H9 (cell line): ENCODE results near the gene PAQR3. TPM values are rescaled to one million over a fixed set of nuclear protein-coding genes. Genes with fewer than 3 reads are reported as not detected.
"Not testable (repeated sequence)": the region's sequence is repeated elsewhere in the genome, so short reads cannot be mapped to it uniquely, and the experiment has no call there.

Experiments used
- DNase-seq: peaks from one replicate; pipeline ENCODE4 v3.0.0-alpha.2; 2017
- H2AFZ ChIP-seq: one replicate; pipeline ENCODE4 v1.6.1; 2013; ENCODE audit warnings: mild to moderate bottlenecking, low read length, control low read depth, moderate library complexity
- H2AK5ac ChIP-seq: 2 replicates; pipeline ENCODE4 v1.6.1; 2013; ENCODE audit warnings: low read length, control low read depth, mixed read lengths; ENCODE audit not compliant: insufficient read length
- H2BK120ac ChIP-seq: one replicate; pipeline ENCODE4 v1.6.1; 2013; ENCODE audit warnings: low read depth, mild to moderate bottlenecking, low read length, control low read depth, inconsistent platforms; ENCODE audit not compliant: poor library complexity, severe bottlenecking
- H2BK12ac ChIP-seq: 2 replicates; pipeline ENCODE4 v1.6.1; 2013; ENCODE audit warnings: low read length, control low read depth, mixed read lengths, low read depth; ENCODE audit not compliant: insufficient read length
- H2BK15ac ChIP-seq: 2 replicates; pipeline ENCODE4 v1.6.1; 2013; ENCODE audit warnings: low read depth, low read length, control low read depth
- H2BK20ac ChIP-seq: one replicate; pipeline ENCODE4 v1.6.1; 2013; ENCODE audit warnings: low read depth, mild to moderate bottlenecking, low read length, control low read depth, inconsistent platforms; ENCODE audit not compliant: poor library complexity, severe bottlenecking
- H2BK5ac ChIP-seq: 2 replicates; pipeline ENCODE4 v1.6.1; 2013; ENCODE audit warnings: low read length, control low read depth, mixed read lengths; ENCODE audit not compliant: insufficient read length
- H3K14ac ChIP-seq: 2 replicates; pipeline ENCODE4 v1.6.1; 2013; ENCODE audit warnings: low read length, control low read depth; ENCODE audit not compliant: insufficient read depth
- H3K18ac ChIP-seq: 2 replicates; pipeline ENCODE4 v1.6.1; 2013; ENCODE audit warnings: low read depth, mild to moderate bottlenecking, mixed read lengths, low read length, control low read depth; ENCODE audit not compliant: insufficient read length
- H3K23ac ChIP-seq: 2 replicates; pipeline ENCODE4 v1.6.1; 2013; ENCODE audit warnings: low read length, control low read depth, mixed read lengths, low read depth; ENCODE audit not compliant: insufficient read length
- H3K23me2 ChIP-seq: 2 replicates; pipeline ENCODE4 v1.6.1; 2013; ENCODE audit warnings: low read depth, mild to moderate bottlenecking, mixed read lengths, low read length, control low read depth; ENCODE audit not compliant: insufficient read length, poor library complexity, severe bottlenecking
- H3K27ac ChIP-seq: 2 replicates; pipeline ENCODE4 v1.5.1; 2013; ENCODE audit warnings: low read length, control low read depth, mixed read lengths, low read depth; ENCODE audit not compliant: insufficient read length
- H3K27me3 ChIP-seq: 2 replicates; pipeline ENCODE4 v1.6.1; 2013; ENCODE audit warnings: low read length, control low read depth, inconsistent platforms; ENCODE audit not compliant: insufficient read depth
- H3K4ac ChIP-seq: 2 replicates; pipeline ENCODE4 v1.6.1; 2013; ENCODE audit warnings: low read depth, mild to moderate bottlenecking, control low read depth, inconsistent platforms, low read length, moderate library complexity
- H3K4me1 ChIP-seq: 2 replicates; pipeline ENCODE4 v1.6.1; 2013; ENCODE audit warnings: low read length, control low read depth, inconsistent platforms; ENCODE audit not compliant: insufficient read depth
- H3K4me2 ChIP-seq: 2 replicates; pipeline ENCODE4 v1.6.1; 2013; ENCODE audit warnings: low read length, control low read depth, mixed read lengths; ENCODE audit not compliant: insufficient read length, insufficient read depth
- H3K56ac ChIP-seq: 2 replicates; pipeline ENCODE4 v1.6.1; 2013; ENCODE audit warnings: low read depth, mild to moderate bottlenecking, mixed read lengths, low read length, control low read depth; ENCODE audit not compliant: insufficient read length
- H3K79me1 ChIP-seq: 2 replicates; pipeline ENCODE4 v1.6.1; 2013; ENCODE audit warnings: low read depth, mild to moderate bottlenecking, moderate library complexity, low read length, control low read depth, inconsistent platforms; ENCODE audit not compliant: insufficient read depth, poor library complexity, severe bottlenecking
- H3K79me2 ChIP-seq: 2 replicates; pipeline ENCODE4 v1.6.1; 2013; ENCODE audit warnings: low read length, control low read depth, inconsistent platforms; ENCODE audit not compliant: insufficient read depth
- H3K9ac ChIP-seq: 2 replicates; pipeline ENCODE4 v1.6.1; 2013; ENCODE audit warnings: low read length, control low read depth, mixed read lengths; ENCODE audit not compliant: insufficient read length; ENCODE audit errors: extremely low read depth
- H3K9me3 ChIP-seq: one replicate; pipeline ENCODE4 v1.6.1; 2013; ENCODE audit warnings: low read depth, low read length, inconsistent platforms; ENCODE audit not compliant: control insufficient read depth
- H3T11ph ChIP-seq: one replicate; pipeline ENCODE4 v1.6.1; 2013; ENCODE audit warnings: mild to moderate bottlenecking, low read length, control low read depth, inconsistent platforms
- H4K20me1 ChIP-seq: one replicate; pipeline ENCODE4 v1.6.1; 2013; ENCODE audit not compliant: control insufficient read depth, insufficient read length, insufficient read depth
- H4K5ac ChIP-seq: 2 replicates; pipeline ENCODE4 v1.6.1; 2013; ENCODE audit warnings: low read depth, mild to moderate bottlenecking, mixed read lengths, low read length, control low read depth; ENCODE audit not compliant: insufficient read length
- H4K8ac ChIP-seq: replicated peaks from 2 replicates; pipeline ENCODE4 v1.6.1; 2013; ENCODE audit warnings: low read length, control low read depth, mixed read lengths, low read depth; ENCODE audit not compliant: insufficient read length
- H4K91ac ChIP-seq: 2 replicates; pipeline ENCODE4 v1.6.1; 2013; ENCODE audit warnings: low read depth, mild to moderate bottlenecking, moderate library complexity, mixed read lengths, low read length, control low read depth; ENCODE audit not compliant: insufficient read length
- H3K27ac Mint-ChIP-seq, 3 experiments: 2 replicates in 2 of 3; 3 replicates in 1 of 3; pipeline ENCODE4 v1.8.0; 2020 to 2021; ENCODE audit warnings: mixed read lengths in 3 of 3, mild to moderate bottlenecking in 1 of 3, moderate library complexity in 1 of 3
- H3K27me3 Mint-ChIP-seq: 2 replicates; pipeline ENCODE4 v1.8.0; 2021; ENCODE audit warnings: low read depth, mild to moderate bottlenecking, moderate library complexity, mixed read lengths
- H3K36me3 Mint-ChIP-seq, 3 experiments: 2 replicates in 2 of 3; 3 replicates in 1 of 3; pipeline ENCODE4 v1.8.0; 2020 to 2021; ENCODE audit warnings: low read depth in 3 of 3, mixed read lengths in 3 of 3; ENCODE audit not compliant: insufficient read depth in 1 of 3
- H3K4me1 Mint-ChIP-seq, 2 experiments: 2 replicates each; pipeline ENCODE4 v1.8.0; 2020; ENCODE audit warnings: mixed read lengths in 2 of 2
- H3K4me3 Mint-ChIP-seq, 2 experiments: 2 replicates in 1 of 2; 3 replicates in 1 of 2; pipeline ENCODE4 v1.8.0; 2020 to 2021; ENCODE audit warnings: mild to moderate bottlenecking in 2 of 2, mixed read lengths in 2 of 2, moderate library complexity in 1 of 2
- H3K9me3 Mint-ChIP-seq, 2 experiments: 2 replicates in 1 of 2; 3 replicates in 1 of 2; pipeline ENCODE4 v1.8.0; 2020; ENCODE audit warnings: mild to moderate bottlenecking in 2 of 2, mixed read lengths in 2 of 2, moderate library complexity in 1 of 2
- CTCF ChIP-seq: fragments of 200-600 bp; sonication (generic); conservative IDR thresholded peaks from 3 replicates; pipeline ENCODE4 v1.8.0; 2021; ENCODE audit warnings: antibody characterized with exemption, mild to moderate bottlenecking
- WGBS: extraction: QIAGEN DNeasy Blood & Tissue Kit; methylation state at CpG from one replicate; pipeline ENCODE4 v1.1.7; 2013; ENCODE audit warnings: missing lambda C conversion rate, low lambda C conversion rate, mixed read lengths; ENCODE audit not compliant: insufficient read length; ENCODE audit errors: extremely low coverage; 5-methylcytosine and 5-hydroxymethylcytosine counted together
- total RNA-seq: library from RNA; stranded (reverse); gene quantifications from 2 replicates; pipeline ENCODE4 v1.2.1, GENCODE V29; 2021

Gene PAQR3
- total RNA-seq, 1 experiment from 2014 or later: 26.3 TPM

DNA sequence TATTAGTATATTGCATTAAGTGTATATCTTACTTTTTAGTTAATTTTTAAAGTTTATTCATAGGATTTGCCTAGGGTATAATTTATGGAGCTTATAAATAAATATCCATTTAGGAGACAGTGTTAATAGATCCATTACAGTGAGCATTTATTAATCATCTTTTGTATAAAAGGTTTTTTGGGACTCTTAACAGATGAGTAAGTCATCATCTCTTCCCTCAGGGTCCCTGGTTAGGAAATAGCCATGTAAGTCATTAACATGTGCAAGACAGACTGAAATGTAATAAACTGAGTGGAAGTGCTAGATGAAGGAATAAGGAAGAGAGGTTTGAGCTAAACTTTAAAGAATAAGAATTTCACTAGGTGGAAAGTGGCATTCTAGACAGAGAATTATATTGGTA, 69.2 kb downstream of the PAQR3 start:
- Histone ChIP-seq H3K4me1 (no peaks in the 10 kb centered on the region), H3K14ac (no peak overlapping the region), H2BK15ac (no peak overlapping the region), H3K9ac (no peak overlapping the region), H2BK20ac (no peak overlapping the region), H2BK5ac (no peak overlapping the region), H3K4me2 (no peak overlapping the region), H4K8ac (no peak overlapping the region), H3K79me1 (no peaks in the 10 kb centered on the region), H3K18ac (no peak overlapping the region), H4K20me1 (no peaks in the 10 kb centered on the region), H3K4ac (no peak overlapping the region), H2AK5ac (no peak overlapping the region), H3T11ph (no peak overlapping the region), H3K23me2 (no peaks in the 10 kb centered on the region), H3K56ac (no peak overlapping the region), H4K5ac (no peak overlapping the region), H3K23ac (no peak overlapping the region), H3K79me2 (no peaks in the 10 kb centered on the region), H2BK120ac (no peak overlapping the region), H3K27ac (no peak overlapping the region), H2BK12ac (no peak overlapping the region), H3K27me3 (no peaks in the 10 kb centered on the region), H3K9me3 (no peaks in the 10 kb centered on the region), H4K91ac (no peak overlapping the region), H2AFZ (no peak overlapping the region)
- Mint-ChIP-seq H3K4me1 (peaks cover 1 to 2% of the 10 kb centered on the region in 2 experiments; a peak in 2 of 4 replicates), H3K9me3 (no peaks in the 10 kb centered on the region), H3K27ac (no peak overlapping the region), H3K36me3 (peaks cover 22 to 52% (median 47%) of the 10 kb centered on the region in 3 experiments), H3K4me3 (no peak overlapping the region), H3K27me3 (no peaks in the 10 kb centered on the region)
- DNase-seq: no peak
- TF ChIP-seq CTCF: no peak

DNA sequence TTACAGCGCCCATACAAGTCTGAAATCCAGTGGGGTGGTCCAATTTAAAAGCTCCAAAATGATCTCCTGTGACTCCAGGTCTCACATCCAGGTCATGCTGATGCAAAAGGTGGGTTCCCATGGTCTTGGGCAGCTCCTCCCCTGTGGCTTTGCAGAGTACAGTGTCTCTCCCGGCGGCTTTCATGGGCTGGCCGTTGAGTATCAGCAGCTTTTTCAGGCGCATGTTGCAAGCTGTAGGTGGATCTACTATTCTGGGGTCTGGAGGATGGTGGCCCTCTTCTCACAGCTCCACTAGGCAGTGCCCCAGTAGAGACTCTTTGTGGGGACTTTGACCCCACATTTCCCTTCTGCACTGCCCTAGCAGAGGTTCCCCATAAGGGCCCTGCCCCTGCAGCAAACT, 70.5 kb downstream of the PAQR3 start:
- H3T11ph ChIP-seq, H4K5ac ChIP-seq, H2BK120ac ChIP-seq, H3K23me2 ChIP-seq, H4K91ac ChIP-seq, H4K8ac ChIP-seq, H2BK5ac ChIP-seq, H3K56ac ChIP-seq, H2AFZ ChIP-seq, H3K9me3 ChIP-seq, H3K23ac ChIP-seq, H2BK20ac ChIP-seq, H3K27ac ChIP-seq, H3K9me3 Mint-ChIP-seq, H3K4ac ChIP-seq, H2BK12ac ChIP-seq, H3K79me2 ChIP-seq, H3K18ac ChIP-seq, H3K27me3 Mint-ChIP-seq, H3K9ac ChIP-seq, H3K4me1 Mint-ChIP-seq, H3K79me1 ChIP-seq, H3K4me3 Mint-ChIP-seq, H2BK15ac ChIP-seq, H3K27me3 ChIP-seq, H3K4me2 ChIP-seq, H3K4me1 ChIP-seq, H2AK5ac ChIP-seq, H4K20me1 ChIP-seq, DNase-seq, H3K27ac Mint-ChIP-seq, H3K14ac ChIP-seq: not testable (repeated sequence)
- peaks cover 21 to 47% (median 40%) of the 10 kb centered on the region in 3 experiments for H3K36me3 Mint-ChIP-seq
- WGBS: no CpG with 5 or more reads among the region's 5 CpGs
